SW480 (cell line): Measurements from ENCODE around the gene ECE1.
"Not testable (repeated sequence)": the region's sequence is repeated elsewhere in the genome, so short reads cannot be mapped to it uniquely, and the experiment has no call there.

Source experiments
- DNase-seq: peaks from one replicate; pipeline ENCODE4 v3.0.0-alpha.2; 2016; ENCODE audit warnings: low spot score

ECE1 gene

GRCh38 chr1:21219674-21220073 is 70.6 kb downstream of the ECE1 start:
- DNase-seq = no peak

GRCh38 chr1:21217812-21218596 is 72.3 kb downstream of the ECE1 start:
- DNase-seq = no peak

GRCh38 chr1:21216835-21217811 is 73.1 kb downstream of the ECE1 start:
- DNase-seq = peak; percentile 17

- peak; percentile 42 for DNase-seq
These were observed 78.1 kb downstream of the ECE1 start for GRCh38 chr1:21212126-21212525.

- not testable (repeated sequence) for DNase-seq
These were observed 82.0 kb downstream of the ECE1 start for GRCh38 chr1:21208137-21208700.

GRCh38 chr1:21206117-21206516 is 84.1 kb downstream of the ECE1 start:
- DNase-seq = no peak

- DNase-seq = no peak
These were observed 84.8 kb downstream of the ECE1 start for GRCh38 chr1:21205416-21205815.

GRCh38 chr1:21201650-21202049 is 88.6 kb downstream of the ECE1 start:
- DNase-seq = no peak

- not testable (repeated sequence) for DNase-seq
These were observed 89.0 kb downstream of the ECE1 start for GRCh38 chr1:21201238-21201637.

GRCh38 chr1:21200767-21201166 is 89.5 kb downstream of the ECE1 start:
- no peak for DNase-seq

GRCh38 chr1:21198929-21199328 is 91.3 kb downstream of the ECE1 start:
- no peak for DNase-seq

GRCh38 chr1:21192871-21193270 is 97.4 kb downstream of the ECE1 start:
- DNase-seq = no peak

GRCh38 chr1:21192284-21192683 is 98.0 kb downstream of the ECE1 start:
- no peak for DNase-seq

GRCh38 chr1:21190771-21191170 is 99.5 kb downstream of the ECE1 start:
- DNase-seq = not testable (repeated sequence)

- DNase-seq = no peak
These were observed 100.3 kb downstream of the ECE1 start for GRCh38 chr1:21189906-21190500.

- DNase-seq = no peak
These were observed 100.8 kb downstream of the ECE1 start for GRCh38 chr1:21189421-21189820.

- DNase-seq = no peak
These were observed 102.0 kb downstream of the ECE1 start for GRCh38 chr1:21188235-21188634.

GRCh38 chr1:21185221-21185731 is 105.0 kb downstream of the ECE1 start:
- DNase-seq = no peak

- DNase-seq = no peak
These were observed 106.0 kb downstream of the ECE1 start for GRCh38 chr1:21184276-21184675.

- DNase-seq = no peak
These were observed 108.0 kb downstream of the ECE1 start for GRCh38 chr1:21182181-21182731.

- DNase-seq = not testable (repeated sequence)
These were observed 112.0 kb downstream of the ECE1 start for GRCh38 chr1:21178271-21178670.
